DND-41 (cell line): ENCODE data around the gene NFATC2.

Source experiments
- EZH2 ChIP-seq: IDR thresholded peaks from 3 replicates; pipeline ENCODE4 v1.6.1; 2012; ENCODE audit warnings: borderline replicate concordance, low read depth, mild to moderate bottlenecking, moderate library complexity, low read length, inconsistent platforms; ENCODE audit not compliant: severe bottlenecking
- TF ChIP-seq, protein P1 (sequence below): IDR thresholded peaks from 2 replicates; pipeline ENCODE4 v1.5.1; 2012; ENCODE audit warnings: borderline replicate concordance, low read length, moderate library complexity, mild to moderate bottlenecking; ENCODE audit not compliant: poor library complexity, severe bottlenecking; ENCODE audit errors: extremely low read depth

DNA sequence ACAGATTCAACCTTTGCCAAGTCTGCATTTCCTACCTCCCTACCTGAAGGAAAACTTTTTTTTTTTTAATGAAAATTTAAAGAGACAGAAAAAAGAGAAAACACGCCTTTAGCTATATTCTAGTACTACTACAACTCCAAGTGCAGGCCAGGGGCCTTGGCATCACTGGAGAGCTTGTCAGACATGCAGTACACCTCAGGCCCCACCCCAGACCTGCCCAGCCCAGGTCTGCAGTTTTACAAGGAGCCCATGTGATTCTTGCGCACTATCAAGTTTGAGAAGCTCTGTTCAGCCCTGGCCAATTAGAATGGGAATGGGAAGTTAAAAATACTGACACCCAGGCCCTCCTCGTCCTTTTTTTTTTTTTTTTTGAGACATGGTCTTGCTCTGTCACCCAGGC is 85.0 kb downstream of the NFATC2 start:
- TF ChIP-seq, protein P1, sequence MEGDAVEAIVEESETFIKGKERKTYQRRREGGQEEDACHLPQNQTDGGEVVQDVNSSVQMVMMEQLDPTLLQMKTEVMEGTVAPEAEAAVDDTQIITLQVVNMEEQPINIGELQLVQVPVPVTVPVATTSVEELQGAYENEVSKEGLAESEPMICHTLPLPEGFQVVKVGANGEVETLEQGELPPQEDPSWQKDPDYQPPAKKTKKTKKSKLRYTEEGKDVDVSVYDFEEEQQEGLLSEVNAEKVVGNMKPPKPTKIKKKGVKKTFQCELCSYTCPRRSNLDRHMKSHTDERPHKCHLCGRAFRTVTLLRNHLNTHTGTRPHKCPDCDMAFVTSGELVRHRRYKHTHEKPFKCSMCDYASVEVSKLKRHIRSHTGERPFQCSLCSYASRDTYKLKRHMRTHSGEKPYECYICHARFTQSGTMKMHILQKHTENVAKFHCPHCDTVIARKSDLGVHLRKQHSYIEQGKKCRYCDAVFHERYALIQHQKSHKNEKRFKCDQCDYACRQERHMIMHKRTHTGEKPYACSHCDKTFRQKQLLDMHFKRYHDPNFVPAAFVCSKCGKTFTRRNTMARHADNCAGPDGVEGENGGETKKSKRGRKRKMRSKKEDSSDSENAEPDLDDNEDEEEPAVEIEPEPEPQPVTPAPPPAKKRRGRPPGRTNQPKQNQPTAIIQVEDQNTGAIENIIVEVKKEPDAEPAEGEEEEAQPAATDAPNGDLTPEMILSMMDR: no peak
- TF ChIP-seq EZH2: no peak
